GM12878 (cell line): Measurements from ENCODE around the gene CFAP54. TPM values are rescaled to one million over a fixed set of nuclear protein-coding genes. Genes with fewer than 3 reads are reported as not detected.

Experiments
- ATAC-seq: fragments of 200-7000 bp; cut with Tn5 transposase; 3 replicates; pipeline ENCODE4 v1.9.1; 2020; ENCODE audit warnings: mild to moderate bottlenecking, moderate library complexity
- BruUV-seq: library from RNA; stranded (reverse); fragments of 400-500 nt; replicated peaks from 2 replicates; lab custom pipeline; 2021; lab: Mats Ljungman, UMichigan
- CTCF ChIA-PET: fragments of 300-600 bp; sonication (Branson Sonifier 250); formaldehyde crosslinking; extraction: SDS; loops from one replicate; lab custom pipeline; 2021; ENCODE audit warnings: inconsistent platforms; lab: Yijun Ruan, JAX
- POLR2A ChIA-PET: fragments of 350-600 bp; formaldehyde crosslinking; extraction: SDS; loops from one replicate; lab custom pipeline; 2021; ENCODE audit warnings: inconsistent platforms; lab: Charles Lee
- RAD21 ChIA-PET: fragments of 300-600 bp; sonication (Branson Sonifier 250); formaldehyde crosslinking; loops from one replicate; lab custom pipeline; 2023; ENCODE audit warnings: antibody characterized with exemption; ENCODE audit not compliant: unreplicated experiment; lab: Charles Lee
- SMC1A ChIA-PET: fragments of 300-600 bp; sonication (Branson Sonifier 250); formaldehyde crosslinking; loops from one replicate; lab custom pipeline; 2023; ENCODE audit not compliant: unreplicated experiment, uncharacterized antibody; lab: Charles Lee
- DNase-seq: peaks from one replicate; pipeline ENCODE4 v3.0.0-alpha.2; 2011; ENCODE audit warnings: low read depth, low spot score
- FAIRE-seq: peaks from 3 replicates; lab custom pipeline; 2011; peaks lifted over from hg19 to GRCh38; lab: Jason Lieb, UNC
- H2AFZ ChIP-seq: 2 replicates; pipeline ENCODE4 v1.6.0; 2011; ENCODE audit warnings: low read depth, low read length, control low read depth; ENCODE audit not compliant: control insufficient read depth
- H3K27ac ChIP-seq: 2 replicates; pipeline ENCODE4 v1.5.1; 2011; ENCODE audit warnings: control low read depth; ENCODE audit not compliant: control insufficient read depth, insufficient read depth
- H3K27me3 ChIP-seq, 2 experiments: replicated peaks in 1 of 2; 2 replicates each; pipeline versions ENCODE4 v1.6.0 to v1.6.1; 2011; ENCODE audit warnings: low read length in 1 of 2; ENCODE audit not compliant: control insufficient read depth in 2 of 2, insufficient read depth in 2 of 2
- H3K36me3 ChIP-seq, 2 experiments: 2 replicates each; pipeline ENCODE4 v1.5.1; 2011; ENCODE audit warnings: low read length in 1 of 2; ENCODE audit not compliant: control insufficient read depth in 2 of 2, insufficient read depth in 2 of 2
- H3K4me1 ChIP-seq: 2 replicates; pipeline ENCODE4 v1.6.1; 2011; ENCODE audit warnings: mild to moderate bottlenecking, low read length, moderate library complexity, mixed read lengths; ENCODE audit not compliant: control insufficient read depth, insufficient read depth
- H3K4me2 ChIP-seq: 2 replicates; pipeline ENCODE4 v1.6.0; 2011; ENCODE audit warnings: control low read depth; ENCODE audit not compliant: control insufficient read depth, insufficient read depth
- H3K4me3 ChIP-seq: fragments of 200-600 bp; sonication (generic); 2 replicates; pipeline ENCODE4 v1.5.1; 2016
- H3K79me2 ChIP-seq: 2 replicates; pipeline ENCODE4 v1.6.0; 2011; ENCODE audit warnings: low read length; ENCODE audit not compliant: control insufficient read depth, insufficient read depth
- H3K9ac ChIP-seq: 2 replicates; pipeline ENCODE4 v1.8.0; 2011; ENCODE audit warnings: low read length, control low read depth, mixed read lengths; ENCODE audit not compliant: control insufficient read depth, insufficient read depth
- H3K9me3 ChIP-seq: replicated peaks from 3 replicates; pipeline ENCODE4 v1.5.1; 2011; ENCODE audit warnings: mild to moderate bottlenecking, low read length; ENCODE audit not compliant: control insufficient read depth, insufficient read depth
- H4K20me1 ChIP-seq: 2 replicates; pipeline ENCODE4 v1.6.0; 2011; ENCODE audit not compliant: control insufficient read depth, insufficient read depth
- ATF7 ChIP-seq: fragments of 450-650 bp; IDR thresholded peaks from 2 replicates; pipeline ENCODE4 v1.6.1; 2016; ENCODE audit warnings: low read depth, mild to moderate bottlenecking
- BCL11A ChIP-seq: IDR thresholded peaks from 2 replicates; pipeline ENCODE4 v1.6.1; 2011; ENCODE audit warnings: low read depth, low read length
- CHD1 ChIP-seq: IDR thresholded peaks from 2 replicates; pipeline ENCODE4 v1.6.1; 2012; ENCODE audit warnings: low read depth, low read length, improper control_type of control experiment
- CREM ChIP-seq: IDR thresholded peaks from 2 replicates; pipeline ENCODE4 v1.6.1; 2014; ENCODE audit warnings: antibody characterized with exemption, low read depth
- FOXM1 ChIP-seq: IDR thresholded peaks from 2 replicates; pipeline ENCODE4 v1.6.1; 2012; ENCODE audit warnings: low read depth, mild to moderate bottlenecking, inconsistent platforms, low read length, moderate library complexity
- IRF3 ChIP-seq: fragments of 450-650 bp; IDR thresholded peaks from 2 replicates; pipeline ENCODE4 v1.6.1; 2014; ENCODE audit warnings: mild to moderate bottlenecking
- LARP7 ChIP-seq: fragments of 450-650 bp; IDR thresholded peaks from 2 replicates; pipeline ENCODE4 v1.6.1; 2017; ENCODE audit warnings: mild to moderate bottlenecking
- MEF2B ChIP-seq: fragments of 450-650 bp; IDR thresholded peaks from 2 replicates; pipeline ENCODE4 v1.6.1; 2018; ENCODE audit warnings: mild to moderate bottlenecking, moderate library complexity; ENCODE audit not compliant: partially characterized antibody, poor library complexity, severe bottlenecking
- MTA2 ChIP-seq: fragments of 450-650 bp; IDR thresholded peaks from 2 replicates; pipeline ENCODE4 v1.6.1; 2016; ENCODE audit warnings: low read depth, mild to moderate bottlenecking, moderate library complexity
- NBN ChIP-seq: fragments of 450-650 bp; IDR thresholded peaks from 2 replicates; pipeline ENCODE4 v1.6.1; 2016
- PAX8 ChIP-seq: fragments of 450-650 bp; IDR thresholded peaks from 2 replicates; pipeline ENCODE4 v1.6.1; 2017; ENCODE audit warnings: mild to moderate bottlenecking, moderate library complexity
- RBBP5 ChIP-seq: fragments of 200-600 bp; sonication (generic); conservative IDR thresholded peaks from 2 replicates; pipeline ENCODE4 v1.6.1; 2016
- SUZ12 ChIP-seq: fragments of 200-600 bp; sonication (generic); IDR thresholded peaks from one replicate; pipeline ENCODE4 v1.6.1; 2018; ENCODE audit warnings: antibody characterized with exemption, mild to moderate bottlenecking; ENCODE audit not compliant: unreplicated experiment
- USF2 ChIP-seq: IDR thresholded peaks from 2 replicates; pipeline ENCODE4 v1.6.1; 2011; ENCODE audit warnings: low read depth, low read length, improper control_type of control experiment, borderline replicate concordance
- ZBED1 ChIP-seq: IDR thresholded peaks from 2 replicates; pipeline ENCODE4 v1.6.1; 2016; ENCODE audit warnings: borderline replicate concordance
- WGBS: methylation state at CpG from one replicate; pipeline ENCODE4 v1.1.6; 2016; ENCODE audit warnings: low lambda C conversion rate; ENCODE audit not compliant: insufficient replicate concordance, insufficient coverage; ENCODE audit errors: missing lambda C conversion rate; 5-methylcytosine and 5-hydroxymethylcytosine counted together
- in situ Hi-C: fragments of 300-500 bp; cut with MboI; formaldehyde crosslinking; loops from 9 replicates; pipeline ENCODE4 v1.14.3; 2018; ENCODE audit warnings: mixed read lengths
- intact Hi-C: fragments of 100-400 bp; cut with micrococcal nuclease; formaldehyde crosslinking; loops from one replicate; pipeline ENCODE4 v1.14.2; 2022; ENCODE audit not compliant: unreplicated experiment
- polyA plus RNA-seq, 11 experiments: library from polyadenylated mRNA; depleted of rRNA in 4 of 11; unstranded in 6 of 11; stranded (reverse) in 5 of 11; fragments of >200 nt; fragmentation: Nextera tagmentation in 4 of 11; fragmentation: Illumina TruSeq in 1 of 11; extraction: Ambion mirVana in 4 of 11; extraction: Trizol in 1 of 11; gene quantifications; 1 replicate in 1 of 11; 2 replicates in 10 of 11; pipeline versions ENCODE4 v1.2.1 to v1.2.3, GENCODE V29; 2011 to 2016; ENCODE audit warnings: inconsistent platforms in 2 of 11, missing spikeins in 2 of 11, low read depth in 1 of 11
- total RNA-seq, 4 experiments: library from RNA; depleted of rRNA in 3 of 4; stranded (reverse); fragments of >200 nt in 3 of 4; fragmentation: Illumina TruSeq in 1 of 4; extraction: Trizol in 1 of 4; gene quantifications; 2 replicates each; pipeline versions ENCODE4 v1.2.1 to v1.2.3, GENCODE V29; 2013 to 2021
- TF ChIP-seq, protein P1 (sequence below): IDR thresholded peaks from 2 replicates; pipeline ENCODE4 v1.6.1; 2012; ENCODE audit warnings: low read length, inconsistent platforms
- TF ChIP-seq, protein P2 (sequence below): fragments of 450-650 bp; IDR thresholded peaks from 2 replicates; pipeline ENCODE4 v1.6.1; 2017; ENCODE audit warnings: mild to moderate bottlenecking, moderate library complexity

The CFAP54 gene
- total and polyA plus RNA-seq, 10 of the 15 experiments (the other 5 are each of a cell fraction or from before 2014, with no cell fraction given), result 0.19 to 1.5 (median 0.56) TPM

- H3K27me3 ChIP-seq, result no peaks in the 10 kb centered on the region
- under 1% methylated on average over 45 of the region's 68 CpGs for WGBS
- H3K9ac ChIP-seq, result peak within 1 kb of the TSS; percentile 84
- peaks cover 46% of the 10 kb centered on the region for H3K79me2 ChIP-seq
- in situ Hi-C loops, result no loop called here
- H3K4me1 ChIP-seq, result peaks cover 14% of the 10 kb centered on the region
- no peaks in the 10 kb centered on the region for H4K20me1 ChIP-seq
- ChIA-PET POLR2A (interaction anchor here (0.5 to 1.7 kb wide), 6 partner anchors 10 to 1948 kb away, joined by 3 to 6 read pairs (median 3); no protein-coding TSS in a partner anchor), SMC1A (interaction anchor here (1.0 to 3.6 kb wide), 6 partner anchors 11 to 358 kb away, joined by 3 to 15 read pairs (median 4); no protein-coding TSS in a partner anchor), RAD21 (interaction anchor here (1.7 kb wide), 1 partner anchor 10 kb away, joined by 5 read pairs; no protein-coding TSS in a partner anchor), CTCF (interaction anchor here (0.5 to 1.6 kb wide), 7 partner anchors 10 to 376 kb away, joined by 3 to 4 read pairs (median 3); no protein-coding TSS in a partner anchor)
- peak within 1 kb of the TSS; percentile 86 for H3K4me3 ChIP-seq
- peak within 1 kb of the TSS; percentile 84 for H3K27ac ChIP-seq
- no peaks in the 10 kb centered on the region for H3K36me3 ChIP-seq
- peak within 1 kb of the TSS; percentile 96 for H2AFZ ChIP-seq
- no peak for FAIRE-seq
- H3K4me2 ChIP-seq, result peak within 1 kb of the TSS; percentile 99
- intact Hi-C loops, result loop anchor here (10.0 kb wide), 1 partner anchor 78 kb away; no protein-coding TSS in a partner anchor
- no peak for DNase-seq
- H3K9me3 ChIP-seq, result no peaks in the 10 kb centered on the region
- ATAC-seq, result peak; percentile 89
- no TSS peak for BruUV-seq
- TF ChIP-seq NBN, result peak; percentile 98
- no peak for TF ChIP-seq BCL11A
- TF ChIP-seq MEF2B, result no peak
- TF ChIP-seq PAX8, result no peak
- 0 out of 2 replicates have a peak, but pooled peaks have one; percentile 18 for TF ChIP-seq RBBP5
- TF ChIP-seq, protein P1, sequence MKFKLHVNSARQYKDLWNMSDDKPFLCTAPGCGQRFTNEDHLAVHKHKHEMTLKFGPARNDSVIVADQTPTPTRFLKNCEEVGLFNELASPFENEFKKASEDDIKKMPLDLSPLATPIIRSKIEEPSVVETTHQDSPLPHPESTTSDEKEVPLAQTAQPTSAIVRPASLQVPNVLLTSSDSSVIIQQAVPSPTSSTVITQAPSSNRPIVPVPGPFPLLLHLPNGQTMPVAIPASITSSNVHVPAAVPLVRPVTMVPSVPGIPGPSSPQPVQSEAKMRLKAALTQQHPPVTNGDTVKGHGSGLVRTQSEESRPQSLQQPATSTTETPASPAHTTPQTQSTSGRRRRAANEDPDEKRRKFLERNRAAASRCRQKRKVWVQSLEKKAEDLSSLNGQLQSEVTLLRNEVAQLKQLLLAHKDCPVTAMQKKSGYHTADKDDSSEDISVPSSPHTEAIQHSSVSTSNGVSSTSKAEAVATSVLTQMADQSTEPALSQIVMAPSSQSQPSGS, result peak; percentile 35; the same call in 1 of the 2 replicates
- TF ChIP-seq ZBED1, result no peak
- TF ChIP-seq FOXM1, result no peak
- no peak for TF ChIP-seq SUZ12
- TF ChIP-seq IRF3, result no peak
- TF ChIP-seq ATF7, result peak; percentile 93
- TF ChIP-seq CREM, result peak; percentile 96
- TF ChIP-seq USF2, result no peak
- TF ChIP-seq MTA2, result no peak
- peak; percentile 82 for TF ChIP-seq LARP7
- TF ChIP-seq, protein P2, sequence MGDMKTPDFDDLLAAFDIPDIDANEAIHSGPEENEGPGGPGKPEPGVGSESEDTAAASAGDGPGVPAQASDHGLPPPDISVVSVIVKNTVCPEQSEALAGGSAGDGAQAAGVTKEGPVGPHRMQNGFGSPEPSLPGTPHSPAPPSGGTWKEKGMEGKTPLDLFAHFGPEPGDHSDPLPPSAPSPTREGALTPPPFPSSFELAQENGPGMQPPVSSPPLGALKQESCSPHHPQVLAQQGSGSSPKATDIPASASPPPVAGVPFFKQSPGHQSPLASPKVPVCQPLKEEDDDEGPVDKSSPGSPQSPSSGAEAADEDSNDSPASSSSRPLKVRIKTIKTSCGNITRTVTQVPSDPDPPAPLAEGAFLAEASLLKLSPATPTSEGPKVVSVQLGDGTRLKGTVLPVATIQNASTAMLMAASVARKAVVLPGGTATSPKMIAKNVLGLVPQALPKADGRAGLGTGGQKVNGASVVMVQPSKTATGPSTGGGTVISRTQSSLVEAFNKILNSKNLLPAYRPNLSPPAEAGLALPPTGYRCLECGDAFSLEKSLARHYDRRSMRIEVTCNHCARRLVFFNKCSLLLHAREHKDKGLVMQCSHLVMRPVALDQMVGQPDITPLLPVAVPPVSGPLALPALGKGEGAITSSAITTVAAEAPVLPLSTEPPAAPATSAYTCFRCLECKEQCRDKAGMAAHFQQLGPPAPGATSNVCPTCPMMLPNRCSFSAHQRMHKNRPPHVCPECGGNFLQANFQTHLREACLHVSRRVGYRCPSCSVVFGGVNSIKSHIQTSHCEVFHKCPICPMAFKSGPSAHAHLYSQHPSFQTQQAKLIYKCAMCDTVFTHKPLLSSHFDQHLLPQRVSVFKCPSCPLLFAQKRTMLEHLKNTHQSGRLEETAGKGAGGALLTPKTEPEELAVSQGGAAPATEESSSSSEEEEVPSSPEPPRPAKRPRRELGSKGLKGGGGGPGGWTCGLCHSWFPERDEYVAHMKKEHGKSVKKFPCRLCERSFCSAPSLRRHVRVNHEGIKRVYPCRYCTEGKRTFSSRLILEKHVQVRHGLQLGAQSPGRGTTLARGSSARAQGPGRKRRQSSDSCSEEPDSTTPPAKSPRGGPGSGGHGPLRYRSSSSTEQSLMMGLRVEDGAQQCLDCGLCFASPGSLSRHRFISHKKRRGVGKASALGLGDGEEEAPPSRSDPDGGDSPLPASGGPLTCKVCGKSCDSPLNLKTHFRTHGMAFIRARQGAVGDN, result no peak; the same call in 1 of the 2 replicates
- TF ChIP-seq CHD1, result no peak
Observed at GRCh38 chr12:96906849-96907670, 417.7 kb downstream of the CFAP54 start, which contains the start of gene NEDD1. NEDD1 (plus strand) TSS chr12:96907257; CDS start chr12:96909760, 2,503 bp downstream.
